BLaER1 (cell line): ENCODE measurements around the gene UBR3.
"Not testable (repeated sequence)": the region's sequence is repeated elsewhere in the genome, so short reads cannot be mapped to it uniquely, and the experiment has no call there.

Experiments used
- H3K27ac ChIP-seq: shearing (Covaris generic); formaldehyde crosslinking; 2 replicates; pipeline ENCODE4 v1.8.1; 2022
- H3K27me3 ChIP-seq: shearing (Covaris generic); formaldehyde crosslinking; 2 replicates; pipeline ENCODE4 v1.8.1; 2022
- H3K36me3 ChIP-seq: shearing (Covaris generic); formaldehyde crosslinking; 2 replicates; pipeline ENCODE4 v1.8.1; 2022
- H3K4me1 ChIP-seq: shearing (Covaris generic); formaldehyde crosslinking; 2 replicates; pipeline ENCODE4 v1.8.1; 2022
- H3K4me2 ChIP-seq: shearing (Covaris generic); formaldehyde crosslinking; 2 replicates; pipeline ENCODE4 v1.8.1; 2022
- H3K4me3 ChIP-seq: shearing (Covaris generic); formaldehyde crosslinking; 2 replicates; pipeline ENCODE4 v1.8.1; 2022
- H3K9ac ChIP-seq: shearing (Covaris generic); formaldehyde crosslinking; 2 replicates; pipeline ENCODE4 v1.8.1; 2022
- H3K9me3 ChIP-seq: shearing (Covaris generic); formaldehyde crosslinking; 2 replicates; pipeline ENCODE4 v1.8.1; 2022
- H4K20me1 ChIP-seq: shearing (Covaris generic); formaldehyde crosslinking; 2 replicates; pipeline ENCODE4 v1.8.1; 2022
- Cebpa-rat ChIP-seq: shearing (Covaris generic); IDR thresholded peaks from 2 replicates; pipeline ENCODE4 v1.8.1; 2022

The UBR3 gene

GRCh38 chr2:169865492-169865891 is 38.2 kb downstream of the UBR3 start:
- Histone ChIP-seq H3K9ac (no peak overlapping the region), H4K20me1 (peaks cover 28% of the 10 kb centered on the region; the same call in 1 of the 2 replicates), H3K27me3 (no peaks in the 10 kb centered on the region), H3K9me3 (peaks cover 19% of the 10 kb centered on the region), H3K4me1 (no peaks in the 10 kb centered on the region), H3K27ac (no peak overlapping the region), H3K4me2 (no peak overlapping the region), H3K36me3 (peaks cover 9% of the 10 kb centered on the region), H3K4me3 (no peak overlapping the region)
- no peak for TF ChIP-seq Cebpa-rat

GRCh38 chr2:169866230-169866629 is 39.0 kb downstream of the UBR3 start:
- H3K27ac ChIP-seq, H3K4me1 ChIP-seq, H3K27me3 ChIP-seq, H3K36me3 ChIP-seq, H3K4me3 ChIP-seq, H3K4me2 ChIP-seq, H3K9ac ChIP-seq: not testable (repeated sequence)
- Histone ChIP-seq H4K20me1 (peaks cover 28% of the 10 kb centered on the region; the same call in 1 of the 2 replicates), H3K9me3 (peaks cover 11% of the 10 kb centered on the region)

GRCh38 chr2:169867579-169867978 is 40.3 kb downstream of the UBR3 start:
- Histone ChIP-seq H3K9ac (no peak overlapping the region), H3K36me3 (no peaks in the 10 kb centered on the region), H3K27ac (no peak overlapping the region), H3K4me2 (no peak overlapping the region), H3K27me3 (no peaks in the 10 kb centered on the region), H3K4me1 (no peaks in the 10 kb centered on the region), H4K20me1 (peaks cover 28% of the 10 kb centered on the region; the same call in 1 of the 2 replicates), H3K9me3 (peaks cover 9% of the 10 kb centered on the region; the same call in 1 of the 2 replicates), H3K4me3 (no peak overlapping the region)
- no peak for TF ChIP-seq Cebpa-rat

- no peak overlapping the region for H3K27ac ChIP-seq
- no peak for TF ChIP-seq Cebpa-rat
- no peaks in the 10 kb centered on the region for H3K4me1 ChIP-seq
- H3K4me3 ChIP-seq: no peak overlapping the region
- H3K4me2 ChIP-seq: no peak overlapping the region
- H3K9ac ChIP-seq: no peak overlapping the region
- peaks cover 21% of the 10 kb centered on the region; the same call in 1 of the 2 replicates for H4K20me1 ChIP-seq
- H3K9me3 ChIP-seq: peaks cover 4% of the 10 kb centered on the region; the same call in 1 of the 2 replicates
- no peaks in the 10 kb centered on the region for H3K27me3 ChIP-seq
- no peaks in the 10 kb centered on the region for H3K36me3 ChIP-seq
These were observed 41.7 kb downstream of the UBR3 start for GRCh38 chr2:169868951-169869350.

GRCh38 chr2:169871369-169871768 is 44.1 kb downstream of the UBR3 start:
- not testable (repeated sequence) for H3K9ac ChIP-seq, H3K4me2 ChIP-seq, H3K9me3 ChIP-seq, H3K4me3 ChIP-seq, H4K20me1 ChIP-seq, H3K4me1 ChIP-seq, H3K27me3 ChIP-seq, H3K27ac ChIP-seq
- H3K36me3 ChIP-seq: peaks cover 12% of the 10 kb centered on the region

GRCh38 chr2:169871994-169872393 is 44.7 kb downstream of the UBR3 start:
- Histone ChIP-seq H3K27ac (no peak overlapping the region), H3K27me3 (no peaks in the 10 kb centered on the region), H3K4me1 (no peaks in the 10 kb centered on the region), H3K9ac (no peak overlapping the region), H3K9me3 (no peaks in the 10 kb centered on the region), H3K36me3 (peaks cover 16% of the 10 kb centered on the region), H3K4me2 (no peak overlapping the region), H4K20me1 (peaks cover 5% of the 10 kb centered on the region; the same call in 1 of the 2 replicates), H3K4me3 (no peak overlapping the region)
- no peak for TF ChIP-seq Cebpa-rat

GRCh38 chr2:169877398-169877797 is 50.1 kb downstream of the UBR3 start:
- no peak for TF ChIP-seq Cebpa-rat

GRCh38 chr2:169887120-169887519 is 59.9 kb downstream of the UBR3 start:
- no peak overlapping the region for H3K9ac ChIP-seq
- H3K4me3 ChIP-seq: no peak overlapping the region
- peaks cover 16% of the 10 kb centered on the region for H3K36me3 ChIP-seq
- H3K27ac ChIP-seq: no peak overlapping the region
- H3K4me2 ChIP-seq: no peak overlapping the region
- H3K27me3 ChIP-seq: no peaks in the 10 kb centered on the region
- no peaks in the 10 kb centered on the region for H3K9me3 ChIP-seq
- no peak for TF ChIP-seq Cebpa-rat
- H4K20me1 ChIP-seq: no peaks in the 10 kb centered on the region
- H3K4me1 ChIP-seq: no peaks in the 10 kb centered on the region

More at GRCh38 chr2:169877398-169877797, 50.1 kb downstream of the UBR3 start:
- no peak overlapping the region for H3K4me2 ChIP-seq
- no peaks in the 10 kb centered on the region for H3K27me3 ChIP-seq
- H3K36me3 ChIP-seq: peaks cover 21% of the 10 kb centered on the region
- no peak overlapping the region for H3K9ac ChIP-seq
- H3K9me3 ChIP-seq: no peaks in the 10 kb centered on the region
- H3K27ac ChIP-seq: no peak overlapping the region
- no peaks in the 10 kb centered on the region for H4K20me1 ChIP-seq
- no peaks in the 10 kb centered on the region for H3K4me1 ChIP-seq
- H3K4me3 ChIP-seq: no peak overlapping the region

- Histone ChIP-seq H3K4me1 (no peaks in the 10 kb centered on the region), H3K9ac (no peak overlapping the region), H3K27me3 (no peaks in the 10 kb centered on the region), H3K27ac (no peak overlapping the region), H3K4me3 (no peak overlapping the region), H3K36me3 (peaks cover 15% of the 10 kb centered on the region; the same call in 1 of the 2 replicates), H3K9me3 (no peaks in the 10 kb centered on the region), H3K4me2 (no peak overlapping the region), H4K20me1 (no peaks in the 10 kb centered on the region)
- no peak for TF ChIP-seq Cebpa-rat
These were observed 64.5 kb downstream of the UBR3 start for GRCh38 chr2:169891593-169892298.

- Histone ChIP-seq H3K36me3 (peaks cover 20% of the 10 kb centered on the region; the same call in 1 of the 2 replicates), H3K4me1 (no peaks in the 10 kb centered on the region), H3K27ac (no peak overlapping the region), H3K27me3 (no peaks in the 10 kb centered on the region), H3K9ac (no peak overlapping the region), H3K4me2 (no peak overlapping the region), H4K20me1 (no peaks in the 10 kb centered on the region), H3K4me3 (no peak overlapping the region), H3K9me3 (no peaks in the 10 kb centered on the region)
- no peak for TF ChIP-seq Cebpa-rat
These were observed 65.7 kb downstream of the UBR3 start for GRCh38 chr2:169892951-169893350.
